HG03280 (cell line): ENCODE measurements around the gene ATXN2L.
"Not testable (repeated sequence)": the region's sequence is repeated elsewhere in the genome, so short reads cannot be mapped to it uniquely, and the experiment has no call there.

Experiments used
- ATAC-seq: cut with Tn5 transposase; IDR thresholded peaks from one replicate; pipeline ENCODE4 v1.9.1; 2021; ENCODE audit warnings: mild to moderate bottlenecking, moderate library complexity; ENCODE audit not compliant: unreplicated experiment

Gene ATXN2L

DNA sequence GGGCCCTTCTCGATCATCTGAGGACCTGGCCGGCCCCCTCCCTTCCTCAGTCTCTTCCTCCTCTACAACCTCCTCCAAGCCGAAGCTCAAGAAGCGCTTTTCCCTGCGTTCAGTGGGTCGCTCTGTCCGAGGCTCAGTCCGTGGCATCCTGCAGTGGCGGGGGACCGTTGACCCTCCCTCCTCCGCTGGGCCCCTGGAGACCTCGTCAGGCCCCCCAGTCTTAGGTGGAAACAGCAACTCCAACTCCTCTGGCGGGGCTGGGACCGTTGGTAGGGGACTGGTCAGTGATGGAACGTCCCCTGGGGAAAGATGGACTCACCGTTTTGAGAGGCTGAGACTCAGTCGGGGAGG, 43.6 kb downstream of the ATXN2L start:
- ATAC-seq, result no peak

DNA sequence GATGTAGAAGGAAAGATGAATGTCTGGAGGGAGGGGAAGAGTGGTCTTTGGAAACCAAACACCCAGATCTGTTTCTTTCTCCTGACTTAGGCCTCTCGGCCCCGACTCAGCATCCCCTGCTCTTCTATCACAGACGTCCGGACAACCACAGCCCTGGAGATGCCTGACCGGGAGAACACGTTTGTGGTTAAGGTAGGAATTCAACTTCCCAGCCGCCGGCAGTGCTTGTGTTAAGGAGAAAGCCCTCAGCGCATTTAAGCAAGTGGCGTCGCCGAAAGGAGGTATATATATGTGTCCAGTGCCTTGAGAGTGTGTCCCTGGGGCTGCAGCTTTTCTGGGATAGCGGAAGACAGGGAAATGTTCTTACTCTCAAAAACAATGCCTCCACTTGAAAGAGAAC, 44.4 kb downstream of the ATXN2L start:
- no peak for ATAC-seq

DNA sequence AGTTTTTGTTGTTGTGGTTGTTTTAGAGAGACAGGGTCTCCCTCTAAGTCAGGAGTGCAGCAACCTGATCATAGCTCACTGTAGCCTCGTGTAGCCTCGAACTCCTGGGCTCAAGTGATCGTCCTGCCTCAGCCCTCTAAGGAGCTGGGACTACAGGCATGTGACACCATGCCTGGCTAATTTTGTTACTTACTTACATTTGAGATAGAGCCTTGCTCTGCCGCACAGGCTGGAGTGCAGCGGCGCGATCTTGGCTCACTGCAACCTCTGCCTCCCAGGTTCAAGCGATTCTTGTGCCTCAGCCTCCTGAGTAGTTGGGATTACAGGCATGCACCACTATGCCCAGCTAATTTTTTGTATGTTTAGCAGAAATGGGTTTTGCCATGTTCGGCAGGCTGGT, 44.8 kb downstream of the ATXN2L start:
- ATAC-seq, result not testable (repeated sequence)

DNA sequence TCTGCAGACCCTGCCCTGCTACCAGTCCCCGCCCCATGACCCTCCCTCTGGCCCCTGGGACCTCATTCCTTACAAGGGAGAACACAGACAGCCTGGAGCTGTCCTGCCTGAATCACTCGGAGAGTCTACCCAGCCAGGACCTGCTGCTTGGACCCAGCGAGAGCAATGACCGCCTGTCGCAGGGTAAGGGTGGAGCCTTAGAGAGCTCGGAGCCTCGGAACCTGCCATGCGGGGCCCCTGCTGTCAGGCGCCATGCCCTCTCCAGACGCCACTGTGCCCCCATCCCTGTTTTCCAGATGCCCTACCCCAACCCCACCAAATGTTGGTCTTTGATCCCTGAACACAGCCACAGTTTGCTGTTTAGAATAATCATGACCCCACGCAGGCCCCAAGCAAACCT, 46.4 kb downstream of the ATXN2L start:
- no peak for ATAC-seq

DNA sequence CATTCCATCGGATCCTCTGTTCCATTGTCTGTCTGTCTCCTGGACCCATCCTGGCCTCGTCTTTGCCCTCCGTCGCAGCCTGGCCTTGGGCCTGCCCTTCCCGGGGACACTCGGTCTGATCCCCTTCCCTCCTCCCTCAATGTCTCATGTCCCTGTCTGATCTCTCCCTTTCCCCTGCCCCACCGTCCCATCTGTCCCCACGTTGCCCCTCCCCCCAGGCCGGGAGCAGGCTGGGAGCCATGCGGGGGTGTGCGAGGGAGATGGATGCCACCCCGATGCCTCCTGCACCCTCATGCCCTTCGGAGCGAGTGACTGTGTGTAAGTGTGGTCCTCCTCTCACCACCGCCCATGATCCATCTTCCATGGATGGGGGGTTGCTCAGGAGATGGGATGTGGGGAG, 50.2 kb downstream of the ATXN2L start:
- no peak for ATAC-seq

DNA sequence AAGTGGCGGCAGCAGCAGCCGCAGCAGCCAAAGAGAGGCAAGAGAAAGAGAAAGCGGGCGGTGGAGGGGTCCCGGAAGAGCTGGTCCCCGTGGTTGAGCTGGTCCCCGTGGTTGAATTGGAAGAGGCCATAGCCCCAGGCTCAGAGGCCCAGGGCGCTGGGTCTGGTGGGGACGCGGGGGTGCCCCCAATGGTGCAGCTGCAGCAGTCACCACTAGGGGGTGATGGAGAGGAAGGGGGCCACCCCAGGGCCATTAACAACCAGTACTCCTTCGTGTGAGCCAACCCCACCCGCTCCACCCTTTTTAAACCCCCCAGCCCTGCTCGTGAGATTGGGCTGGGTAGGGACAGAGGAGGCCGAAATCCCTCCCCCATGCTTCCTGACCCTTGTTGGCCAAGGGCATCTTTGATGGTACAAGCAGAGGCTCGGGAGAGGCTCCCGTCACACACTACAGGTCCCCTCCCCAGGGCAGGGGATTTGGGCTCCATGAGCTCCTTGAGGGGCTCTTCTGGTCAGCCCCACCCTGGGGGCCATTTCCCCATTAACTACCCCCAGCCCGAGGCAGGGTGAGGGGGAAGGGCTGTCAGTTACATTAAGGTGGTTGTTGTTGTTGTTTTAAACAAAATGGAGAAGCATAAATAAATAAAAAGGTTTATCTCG, 50.9 kb downstream of the ATXN2L start:
- no peak for ATAC-seq

DNA sequence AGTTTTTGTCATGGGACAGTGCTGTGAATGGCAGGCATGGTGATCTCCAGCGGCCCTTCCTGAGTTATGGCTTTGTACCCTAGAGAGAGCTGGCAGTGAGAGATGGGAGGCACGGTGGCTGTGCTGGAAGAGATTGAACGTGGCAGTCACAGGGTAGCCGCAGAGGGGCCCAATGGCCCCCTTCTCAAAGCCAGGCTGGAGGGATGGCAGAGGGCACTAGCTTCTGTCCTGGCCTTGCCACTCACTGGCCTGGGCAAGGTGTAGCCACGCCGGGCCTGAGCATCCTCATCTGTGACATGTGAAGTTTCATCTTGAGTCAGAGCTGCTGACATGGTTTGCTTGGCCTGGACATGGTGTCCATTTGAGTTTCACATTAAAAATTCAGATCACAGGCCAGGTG, 51.6 kb downstream of the ATXN2L start:
- ATAC-seq, result no peak

DNA sequence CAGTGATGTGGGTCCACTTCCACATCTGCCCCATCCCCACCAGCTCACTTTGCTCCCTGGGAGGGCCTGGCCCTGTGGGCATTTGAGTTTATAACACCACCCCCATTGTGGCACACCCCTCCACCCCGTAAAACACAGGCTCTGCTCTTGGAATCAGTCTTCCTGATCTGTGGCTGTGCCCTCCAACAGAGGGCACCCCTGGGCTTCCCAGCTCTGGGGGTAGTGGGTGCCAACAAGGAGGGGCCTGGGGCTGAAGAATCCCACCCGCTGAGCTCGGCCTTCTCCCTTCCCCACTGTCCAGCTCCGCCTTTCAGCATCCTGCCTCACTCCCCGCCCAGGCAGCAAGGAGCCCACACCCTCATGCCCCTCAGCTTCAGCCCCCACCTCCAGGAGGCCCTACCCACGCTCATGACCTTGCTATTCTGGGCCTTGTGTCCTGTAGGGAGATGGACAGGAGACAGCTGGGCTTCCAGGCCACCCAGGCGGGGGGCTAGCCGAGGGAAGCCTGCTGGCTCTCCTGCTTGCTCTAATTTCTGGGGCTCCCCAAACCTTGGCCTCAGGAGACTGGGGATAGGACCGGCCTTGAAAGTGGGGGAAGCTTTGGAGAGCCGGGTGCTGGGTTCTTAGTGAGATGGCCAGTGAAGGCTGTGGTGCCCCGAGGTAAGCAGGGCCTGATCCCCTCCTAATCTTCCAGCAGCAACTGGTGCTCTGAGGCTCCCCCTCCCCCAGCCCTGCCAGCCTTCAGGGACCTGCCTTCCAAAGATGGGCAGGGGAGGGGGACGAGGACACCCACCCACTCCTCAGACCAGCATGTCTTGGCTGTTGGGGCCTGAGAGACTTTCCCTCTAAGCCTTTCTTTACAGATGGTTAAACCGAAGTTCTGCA, 52.6 kb downstream of the ATXN2L start:
- no peak for ATAC-seq

DNA sequence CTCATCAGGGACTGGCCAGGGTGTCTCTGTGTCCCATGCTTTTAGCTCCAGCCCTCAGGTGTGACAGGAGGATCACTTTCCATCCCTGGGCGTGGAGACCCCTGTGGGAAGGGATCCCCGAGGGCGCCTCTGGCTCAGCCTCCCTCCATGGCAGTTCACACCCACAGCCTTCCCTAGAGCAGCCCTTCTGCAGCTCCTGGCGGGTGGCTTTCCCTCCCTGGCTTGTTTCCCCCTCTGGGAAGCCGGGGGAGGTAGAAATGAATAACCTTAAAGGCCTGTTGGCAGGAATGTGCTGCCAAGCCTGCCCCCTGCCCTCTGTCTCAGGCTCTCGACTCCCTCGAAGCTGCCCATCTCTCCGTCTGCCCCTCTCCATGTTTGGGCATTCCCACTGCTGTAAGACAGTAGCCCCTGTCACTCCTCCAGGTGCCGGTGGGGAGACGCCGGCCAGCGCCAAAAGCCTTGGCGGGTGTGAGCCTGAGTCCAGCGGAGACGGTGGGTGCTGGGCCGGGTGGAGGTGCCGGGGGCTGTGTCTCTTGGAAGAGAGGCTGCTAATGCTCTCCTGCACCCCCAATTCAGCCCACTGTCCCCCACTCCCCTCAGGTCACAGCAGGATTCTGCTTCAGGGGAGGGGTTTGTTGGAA, 53.3 kb downstream of the ATXN2L start:
- no peak for ATAC-seq

DNA sequence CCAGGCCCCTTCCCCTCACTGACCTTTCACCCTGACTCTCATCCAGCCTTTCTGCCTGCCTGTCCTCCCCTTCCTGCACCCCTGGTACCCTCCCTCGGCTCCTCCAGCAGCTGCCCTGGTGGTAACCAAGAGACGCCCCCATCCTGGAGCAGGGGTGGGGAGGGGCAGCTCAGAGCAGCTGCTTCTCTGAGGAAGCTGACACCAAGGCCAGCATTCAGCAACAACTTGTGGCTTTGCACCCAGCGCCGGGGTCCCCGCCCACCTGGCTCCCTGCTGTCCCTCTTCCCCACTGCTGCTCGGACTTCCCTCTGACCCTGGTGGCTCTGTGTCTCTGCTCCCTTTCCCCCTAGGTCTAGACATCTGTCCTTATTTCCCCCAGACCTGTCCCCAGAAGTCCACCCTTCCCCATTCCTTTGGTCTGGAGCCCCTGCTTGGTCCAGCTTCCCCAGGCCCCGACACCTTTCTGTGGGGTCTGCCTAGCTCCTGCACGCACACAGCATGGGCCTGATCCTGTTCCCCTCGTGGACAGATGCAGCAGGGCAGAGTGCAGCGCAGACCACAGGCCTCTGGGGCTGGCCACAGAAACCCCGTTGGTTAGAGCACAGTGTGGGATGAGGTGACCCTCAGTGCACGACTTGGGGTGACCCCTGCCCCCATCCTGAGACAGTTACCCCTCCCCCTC, 54.3 kb downstream of the ATXN2L start:
- ATAC-seq, result no peak

DNA sequence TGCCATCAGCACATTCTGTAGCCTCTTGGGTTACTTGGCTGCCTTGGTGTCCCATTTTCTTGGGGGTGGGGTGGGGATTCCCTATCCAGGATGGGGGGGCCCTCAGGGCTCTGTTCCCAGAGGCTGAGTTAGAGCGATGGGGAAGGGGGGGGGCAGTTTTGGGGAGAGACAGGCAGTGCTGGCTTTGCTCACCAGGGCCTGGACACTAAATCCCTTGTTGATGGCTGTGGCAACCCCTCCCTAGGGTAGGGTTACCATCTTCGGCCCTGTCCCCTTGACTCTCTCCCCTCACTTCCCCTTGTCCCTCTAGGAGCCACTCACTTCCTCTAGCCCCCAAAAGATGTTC, 54.8 kb downstream of the ATXN2L start:
- no peak for ATAC-seq

DNA sequence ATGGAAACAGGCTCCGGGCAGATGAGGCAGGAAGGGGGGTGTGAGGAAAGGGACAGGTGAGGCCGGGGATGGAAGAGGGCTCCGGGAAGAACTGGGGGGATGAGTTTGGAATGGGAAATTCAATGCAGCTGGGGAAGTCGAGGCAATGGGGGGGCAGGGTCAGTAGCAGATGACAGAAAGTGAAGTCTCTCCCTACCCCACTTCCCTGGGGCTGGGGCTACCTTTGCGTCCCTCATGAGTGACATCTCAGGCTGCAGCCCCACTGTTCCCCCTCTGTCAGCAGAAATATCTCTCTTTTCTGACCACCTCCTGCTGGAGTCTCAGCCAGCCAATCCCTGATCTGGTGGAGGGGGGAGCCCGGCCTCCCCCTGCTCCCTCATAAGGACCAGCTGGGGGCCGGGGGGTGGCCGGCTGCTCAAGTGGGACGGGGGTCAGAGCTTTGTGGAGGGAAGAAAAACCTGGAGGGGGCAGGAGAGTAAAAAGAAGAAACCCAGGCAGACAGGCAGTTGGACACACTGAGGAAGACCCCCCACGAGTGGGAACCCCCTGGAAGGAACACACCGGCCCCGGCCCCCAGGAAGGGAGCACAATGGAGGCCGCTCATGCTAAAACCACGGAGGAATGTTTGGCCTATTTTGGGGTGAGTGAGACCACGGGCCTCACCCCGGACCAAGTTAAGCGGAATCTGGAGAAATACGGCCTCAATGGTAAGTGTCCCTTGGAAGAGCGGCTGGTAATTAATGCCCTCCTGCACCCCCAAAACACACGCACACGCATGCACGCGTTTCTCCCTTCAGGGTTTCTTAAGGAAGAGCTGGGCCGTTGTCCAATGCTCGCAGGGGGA, 55.5 kb downstream of the ATXN2L start, which contains the start of gene ATP2A1:
TSS of gene ATP2A1 (plus strand) at position 406 of the 844 bp plus-strand sequence. CDS start at position 590, 184 bp downstream.
- no peak for ATAC-seq

DNA sequence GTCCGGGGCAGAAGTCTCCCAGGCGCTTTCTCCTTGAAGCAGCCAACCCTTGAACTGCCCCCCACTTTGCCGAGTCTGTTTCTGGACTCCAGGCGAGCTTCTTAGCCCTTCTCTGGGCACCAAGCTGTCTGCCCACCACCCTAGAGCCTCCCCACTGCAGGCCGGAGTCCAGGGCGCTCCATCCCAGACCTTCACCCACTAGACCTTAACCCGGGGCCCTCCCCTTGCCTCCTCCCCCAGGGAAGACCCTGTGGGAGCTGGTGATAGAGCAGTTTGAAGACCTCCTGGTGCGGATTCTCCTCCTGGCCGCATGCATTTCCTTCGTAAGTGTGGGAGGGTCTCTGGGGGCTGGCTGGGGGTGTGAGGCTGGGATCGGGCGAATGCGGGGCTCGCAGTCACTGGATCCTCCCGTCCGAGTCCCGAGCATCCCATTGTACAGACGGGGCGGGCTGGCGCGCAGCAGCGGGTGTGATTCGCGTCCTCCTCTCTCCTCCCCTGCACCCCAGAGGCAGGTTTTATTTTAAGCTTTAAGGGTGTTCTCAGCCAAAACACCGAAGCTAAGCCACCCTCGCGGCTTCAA, 56.6 kb downstream of the ATXN2L start:
- no peak for ATAC-seq

DNA sequence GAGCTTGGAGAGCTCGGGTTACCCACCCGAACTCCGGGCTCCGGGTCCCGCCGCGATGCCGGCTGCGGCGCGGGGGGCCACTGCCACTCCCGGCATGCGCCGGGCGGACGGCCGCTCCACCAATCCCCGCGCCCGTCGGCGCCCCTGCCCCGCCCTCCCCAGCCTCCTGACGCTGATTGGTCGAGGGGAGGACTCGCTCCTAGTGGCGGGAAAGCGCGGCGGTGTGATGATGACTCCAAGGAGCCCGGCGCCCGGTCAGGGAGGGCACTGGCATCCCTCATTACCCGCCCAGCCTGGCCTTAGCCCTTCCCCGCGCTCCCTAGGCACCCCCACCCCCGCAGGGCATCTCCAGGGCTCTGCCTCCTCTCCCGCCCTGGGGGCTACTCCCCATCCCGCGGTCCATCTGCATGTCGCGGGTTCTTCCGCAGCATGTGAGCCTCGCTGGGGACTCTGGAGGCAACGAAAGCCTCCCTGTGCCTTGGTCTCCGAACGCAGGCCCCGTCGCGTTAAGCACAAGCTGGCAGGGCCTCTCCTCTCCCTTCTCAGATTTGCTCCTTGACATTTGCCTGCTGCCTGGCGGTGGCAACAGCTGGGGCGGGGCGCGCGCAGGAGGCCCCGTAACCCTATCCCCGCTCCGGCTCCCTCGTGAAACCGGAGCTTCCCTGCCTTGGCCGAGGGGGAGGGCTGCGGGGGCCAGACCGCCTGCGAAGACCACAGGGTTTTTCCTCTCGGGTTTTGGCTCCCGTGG, 57.2 kb downstream of the ATXN2L start:
- peak; percentile 88 for ATAC-seq

DNA sequence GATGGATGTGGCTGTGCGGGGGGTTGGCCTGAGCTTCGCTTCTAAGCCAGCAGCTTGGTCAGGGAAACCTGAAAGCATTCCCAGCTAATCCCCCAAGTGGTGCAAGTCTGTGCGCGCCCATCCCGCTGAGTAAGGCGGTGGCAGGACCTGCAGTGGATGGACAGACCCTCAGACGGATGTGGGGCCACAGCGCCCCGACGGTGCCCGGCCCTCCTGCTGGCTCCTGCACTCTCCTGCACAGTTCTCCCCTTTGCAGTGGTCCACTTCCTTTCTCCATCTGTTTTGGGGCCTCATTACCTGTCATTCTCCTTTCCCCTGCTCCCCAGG, 57.8 kb downstream of the ATXN2L start:
- no peak for ATAC-seq

DNA sequence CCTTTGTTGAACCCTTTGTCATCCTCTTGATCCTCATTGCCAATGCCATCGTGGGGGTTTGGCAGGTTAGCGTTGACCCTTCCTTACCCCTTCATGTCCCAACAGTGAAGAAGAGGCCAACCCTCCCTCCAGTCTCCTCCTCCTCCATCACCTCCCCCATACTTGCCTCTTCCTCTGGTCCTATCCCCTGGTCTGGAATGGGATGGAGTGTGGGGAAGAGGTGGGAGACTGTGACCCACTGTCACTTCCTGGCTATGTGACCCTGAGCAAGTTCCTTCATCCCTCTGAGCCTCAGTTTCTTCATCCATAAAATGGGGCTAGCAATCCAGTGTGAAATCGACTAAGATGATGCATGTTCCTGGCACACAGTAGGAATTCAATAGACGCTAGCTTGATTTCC, 58.2 kb downstream of the ATXN2L start:
- no peak for ATAC-seq

DNA sequence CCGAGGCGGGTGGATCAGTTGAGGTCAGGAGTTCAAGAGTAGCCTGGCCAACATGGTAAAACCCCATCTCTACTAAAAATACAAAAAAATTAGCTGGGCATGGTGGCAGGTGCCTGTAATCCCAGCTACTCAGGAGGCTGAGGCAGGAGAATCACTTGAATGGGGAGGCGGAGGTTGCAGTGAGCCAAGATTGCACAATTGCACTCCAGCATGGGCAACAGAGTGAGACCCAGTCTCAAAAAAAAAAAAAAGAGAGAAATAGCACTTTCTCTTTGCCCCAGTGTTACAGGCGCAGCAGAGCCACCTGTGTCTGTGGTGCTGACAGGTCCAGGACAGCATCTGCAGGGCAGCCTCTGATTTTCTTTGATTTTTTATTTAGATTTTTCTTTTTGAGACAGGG, 58.8 kb downstream of the ATXN2L start:
- not testable (repeated sequence) for ATAC-seq

DNA sequence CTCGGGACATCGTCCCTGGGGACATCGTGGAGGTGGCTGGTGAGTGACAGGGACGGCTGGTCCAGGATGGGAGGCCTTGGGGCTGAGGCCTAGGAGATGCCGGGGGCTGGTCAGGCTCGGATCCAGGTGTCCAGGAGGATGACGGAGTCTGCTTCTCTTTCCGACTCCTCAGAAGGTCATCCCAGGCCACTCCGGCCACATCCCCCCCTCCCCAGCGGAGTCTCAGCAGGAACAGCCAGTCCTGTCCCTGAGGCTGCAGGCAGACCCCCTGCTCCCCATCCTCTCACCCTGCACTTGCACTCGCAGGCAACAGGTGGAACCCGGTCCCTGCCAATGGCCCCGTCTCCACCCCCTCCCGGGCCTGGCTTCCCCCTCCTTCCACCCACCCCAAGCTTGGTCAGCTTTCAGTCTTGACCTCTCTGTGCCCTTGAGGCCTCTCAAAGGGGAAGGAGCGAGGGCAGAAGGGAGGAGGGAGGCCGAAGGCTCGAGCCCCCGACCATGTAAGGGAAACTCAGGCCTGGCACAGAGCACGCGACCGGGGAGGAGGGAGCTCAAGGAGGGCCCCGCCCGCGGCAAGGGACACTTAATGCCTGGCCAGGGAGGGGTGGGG, 59.9 kb downstream of the ATXN2L start:
- ATAC-seq, result no peak
